IMR-90 (cell line): ENCODE results near the gene NPAS2.

Experiments used
- MAFK ChIP-seq: IDR thresholded peaks from 2 replicates; pipeline ENCODE4 v1.6.1; 2012; ENCODE audit warnings: low read depth, low read length, improper control_type of control experiment
- MXI1 ChIP-seq: IDR thresholded peaks from 2 replicates; pipeline ENCODE4 v1.6.1; 2012; ENCODE audit warnings: low read depth, mild to moderate bottlenecking, low read length, moderate library complexity, borderline replicate concordance
- POLR2A ChIP-seq: IDR thresholded peaks from 2 replicates; pipeline ENCODE4 v1.6.1; 2012; ENCODE audit warnings: mild to moderate bottlenecking, low read depth, low read length
- RAD21 ChIP-seq: IDR thresholded peaks from 2 replicates; pipeline ENCODE4 v1.6.1; 2012; ENCODE audit warnings: low read length, improper control_type of control experiment
- RCOR1 ChIP-seq: IDR thresholded peaks from 2 replicates; pipeline ENCODE4 v1.6.1; 2012; ENCODE audit warnings: mild to moderate bottlenecking, low read length, improper control_type of control experiment; ENCODE audit not compliant: insufficient replicate concordance
- RFX5 ChIP-seq: IDR thresholded peaks from 2 replicates; pipeline ENCODE4 v1.8.0; 2012; ENCODE audit warnings: low read depth, mild to moderate bottlenecking, low read length, moderate library complexity
- SMC3 ChIP-seq: fragments of 150-350 bp; IDR thresholded peaks from 2 replicates; pipeline ENCODE4 v1.6.1; 2016; ENCODE audit warnings: low read depth, mild to moderate bottlenecking, antibody characterized with exemption, low read length, moderate library complexity
- TF ChIP-seq, protein P1 (sequence below): conservative IDR thresholded peaks from 2 replicates; pipeline ENCODE4 v1.5.1; 2012; ENCODE audit warnings: mild to moderate bottlenecking, low read depth, low read length, improper control_type of control experiment

DNA sequence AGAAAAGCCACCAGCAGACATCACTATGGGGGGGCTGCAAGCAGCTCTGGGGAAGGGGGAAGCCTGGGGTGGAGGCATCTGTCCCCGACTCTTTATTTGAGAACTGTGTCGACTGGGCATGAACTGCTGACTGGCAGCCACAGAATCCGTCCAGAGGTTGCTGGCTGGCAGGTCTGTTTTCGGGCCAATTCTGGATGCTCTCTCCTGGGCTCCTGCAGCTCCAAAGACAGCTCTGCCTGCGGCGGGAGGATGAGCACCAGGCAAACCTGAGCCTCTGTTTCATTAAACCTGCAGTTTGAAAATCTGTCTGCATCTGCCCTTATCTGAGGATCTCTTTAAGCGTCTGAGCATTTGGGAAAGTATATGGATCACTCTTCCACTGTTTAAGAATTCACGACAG is 147.8 kb downstream of the NPAS2 start:
- TF ChIP-seq MXI1 (no peak), MAFK (no peak), RAD21 (no peak), POLR2A (no peak), RCOR1 (no peak), SMC3 (no peak), RFX5 (no peak)
- TF ChIP-seq, protein P1, sequence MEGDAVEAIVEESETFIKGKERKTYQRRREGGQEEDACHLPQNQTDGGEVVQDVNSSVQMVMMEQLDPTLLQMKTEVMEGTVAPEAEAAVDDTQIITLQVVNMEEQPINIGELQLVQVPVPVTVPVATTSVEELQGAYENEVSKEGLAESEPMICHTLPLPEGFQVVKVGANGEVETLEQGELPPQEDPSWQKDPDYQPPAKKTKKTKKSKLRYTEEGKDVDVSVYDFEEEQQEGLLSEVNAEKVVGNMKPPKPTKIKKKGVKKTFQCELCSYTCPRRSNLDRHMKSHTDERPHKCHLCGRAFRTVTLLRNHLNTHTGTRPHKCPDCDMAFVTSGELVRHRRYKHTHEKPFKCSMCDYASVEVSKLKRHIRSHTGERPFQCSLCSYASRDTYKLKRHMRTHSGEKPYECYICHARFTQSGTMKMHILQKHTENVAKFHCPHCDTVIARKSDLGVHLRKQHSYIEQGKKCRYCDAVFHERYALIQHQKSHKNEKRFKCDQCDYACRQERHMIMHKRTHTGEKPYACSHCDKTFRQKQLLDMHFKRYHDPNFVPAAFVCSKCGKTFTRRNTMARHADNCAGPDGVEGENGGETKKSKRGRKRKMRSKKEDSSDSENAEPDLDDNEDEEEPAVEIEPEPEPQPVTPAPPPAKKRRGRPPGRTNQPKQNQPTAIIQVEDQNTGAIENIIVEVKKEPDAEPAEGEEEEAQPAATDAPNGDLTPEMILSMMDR: no peak
